IPS-NIHi7 (cell line): ENCODE measurements around the gene TIPIN.
A peak's percentile ranks its signal among the peaks of the same experiment; 100 is the strongest.
"Not testable (repeated sequence)": the region's sequence is repeated elsewhere in the genome, so short reads cannot be mapped to it uniquely, and the experiment has no call there.

ENCODE experiments used
- DNase-seq: peaks from one replicate; pipeline ENCODE4 v3.0.0; 2012; ENCODE audit warnings: mixed read lengths; ENCODE audit errors: extremely low spot score

The TIPIN gene, protein sequence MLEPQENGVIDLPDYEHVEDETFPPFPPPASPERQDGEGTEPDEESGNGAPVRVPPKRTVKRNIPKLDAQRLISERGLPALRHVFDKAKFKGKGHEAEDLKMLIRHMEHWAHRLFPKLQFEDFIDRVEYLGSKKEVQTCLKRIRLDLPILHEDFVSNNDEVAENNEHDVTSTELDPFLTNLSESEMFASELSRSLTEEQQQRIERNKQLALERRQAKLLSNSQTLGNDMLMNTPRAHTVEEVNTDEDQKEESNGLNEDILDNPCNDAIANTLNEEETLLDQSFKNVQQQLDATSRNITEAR

DNA sequence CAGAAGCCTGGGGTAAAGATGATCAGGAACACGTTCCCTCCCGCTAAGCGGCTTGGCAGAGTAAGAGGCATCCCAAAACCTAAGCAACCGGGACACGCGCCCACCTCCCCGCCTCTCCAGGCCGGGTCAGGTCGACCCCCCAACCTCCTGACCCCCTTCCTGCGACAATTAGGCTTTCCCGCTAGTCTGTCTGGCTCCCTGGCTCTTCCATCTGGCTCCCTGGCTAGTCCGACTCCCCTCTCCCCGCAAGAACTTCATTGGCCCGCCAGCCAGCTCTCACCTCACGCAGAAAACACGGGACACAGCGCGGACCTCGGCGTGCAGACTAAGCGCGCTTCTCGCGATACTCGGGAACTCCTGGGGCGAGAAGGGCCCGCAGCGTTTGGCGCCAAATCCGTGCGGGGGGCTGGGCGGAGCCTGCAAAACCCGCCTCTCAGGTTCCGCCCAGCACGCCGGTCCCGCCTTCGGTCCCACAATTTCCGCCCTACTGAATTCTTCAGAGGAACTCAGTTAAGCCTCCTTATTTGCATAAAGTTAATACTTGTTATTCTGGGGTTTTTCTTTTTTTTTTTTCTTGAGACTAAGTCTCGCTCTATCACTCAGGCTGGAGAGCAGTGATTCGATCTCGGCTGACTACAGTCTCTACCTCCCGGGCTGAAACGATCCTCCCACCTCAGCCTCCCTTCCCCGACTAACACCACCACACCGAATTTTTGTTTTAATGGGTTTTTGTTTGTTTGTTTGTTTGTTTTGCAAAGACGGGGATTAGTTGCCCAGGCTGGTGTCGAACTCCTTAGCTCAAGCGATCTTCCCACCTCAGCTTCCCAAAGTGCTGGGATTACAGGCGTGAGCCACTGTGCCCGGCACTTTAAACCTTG, at the start of gene TIPIN:
TSS of gene TIPIN (minus strand) at position 327 of the 878 bp plus-strand sequence. CDS start 3,738 bp downstream, outside the sequence.
- peak; percentile 96 for DNase-seq

DNA sequence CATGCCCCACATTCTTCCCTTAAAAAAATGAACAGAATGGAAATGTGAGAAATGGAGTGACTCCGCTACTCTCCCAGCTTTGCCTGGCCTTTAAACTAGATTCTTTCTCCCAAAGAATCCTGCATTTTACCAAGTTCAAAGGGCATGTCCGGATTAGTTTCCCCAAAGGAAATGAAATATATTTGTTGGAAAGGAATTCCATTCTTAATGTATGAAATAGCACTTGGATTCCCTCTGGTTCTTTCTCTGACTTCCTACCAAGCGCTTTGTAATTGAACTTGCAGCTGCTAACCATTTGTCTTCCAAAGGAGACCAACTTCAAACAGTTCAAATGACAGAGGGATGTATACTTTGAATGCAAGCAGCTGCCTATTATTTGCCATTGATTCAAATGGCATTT, 49.1 kb upstream of the TIPIN start:
- DNase-seq: no peak

DNA sequence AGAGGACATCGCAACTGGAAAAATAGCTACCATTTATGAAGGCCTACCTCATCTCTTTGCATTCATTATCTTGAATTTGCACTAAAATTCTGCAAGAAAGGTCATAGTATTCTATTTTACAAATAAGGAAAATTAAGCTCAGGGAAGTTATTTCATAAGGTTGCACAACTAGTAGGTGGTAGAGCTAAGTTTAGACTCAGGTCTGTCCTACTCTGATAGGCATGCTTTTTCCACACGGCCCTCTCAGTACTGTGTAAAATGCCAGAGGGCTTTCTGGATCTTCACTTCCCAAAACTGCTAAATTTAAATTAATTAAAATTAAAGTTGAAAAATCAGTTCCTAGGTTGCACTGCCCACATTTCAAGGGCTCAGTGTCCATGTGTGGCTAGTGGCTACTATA, 48.5 kb upstream of the TIPIN start:
- DNase-seq: no peak

GRCh38 chr15:66404532-66404931, 48.0 kb upstream of the TIPIN start:
- DNase-seq: peak; percentile 73

DNA sequence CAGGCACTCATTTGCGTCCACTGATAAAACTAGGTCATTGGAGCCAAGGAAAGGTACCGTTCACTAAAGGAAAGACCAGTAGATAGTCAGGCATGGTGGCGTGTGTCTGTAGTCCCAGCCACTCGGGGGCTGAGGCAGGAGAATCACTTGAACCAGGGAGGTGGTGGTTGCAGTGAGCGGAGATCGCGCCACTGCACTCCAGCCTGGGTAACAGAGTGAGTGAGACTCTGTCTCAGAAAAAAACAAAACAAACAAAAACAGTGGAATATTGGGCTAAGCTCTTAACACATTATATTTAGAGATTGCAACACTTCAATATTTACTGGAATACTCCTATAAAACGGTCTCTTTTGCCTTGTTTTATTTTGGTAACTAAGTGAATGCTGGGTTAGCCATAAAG, 47.6 kb upstream of the TIPIN start:
- DNase-seq: no peak

DNA sequence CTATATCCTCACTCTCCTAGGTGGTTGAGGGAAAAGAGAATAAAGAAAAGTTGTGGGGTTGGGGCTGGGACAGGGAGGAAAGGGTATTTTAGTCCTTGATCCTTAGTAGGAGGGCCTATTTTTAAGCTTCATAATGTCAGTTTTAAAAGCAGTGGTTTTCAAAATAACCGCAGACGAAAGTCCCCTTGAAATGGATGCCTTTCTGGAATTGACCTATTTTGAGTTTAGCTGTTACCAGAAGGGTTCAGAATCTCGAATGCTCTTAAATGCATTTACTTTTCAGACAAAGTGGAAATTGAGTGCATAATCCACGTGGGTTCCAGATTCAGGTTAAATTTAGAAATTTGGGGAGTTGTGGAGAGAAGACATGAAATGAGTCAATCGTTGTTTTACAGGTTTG, 46.8 kb upstream of the TIPIN start:
- no peak for DNase-seq

- DNase-seq: no peak
These were observed 46.3 kb upstream of the TIPIN start for GRCh38 chr15:66402761-66403284.

GRCh38 chr15:66401130-66402021, 44.9 kb upstream of the TIPIN start:
- DNase-seq: no peak

GRCh38 chr15:66400351-66400774, 43.9 kb upstream of the TIPIN start:
- no peak for DNase-seq

DNA sequence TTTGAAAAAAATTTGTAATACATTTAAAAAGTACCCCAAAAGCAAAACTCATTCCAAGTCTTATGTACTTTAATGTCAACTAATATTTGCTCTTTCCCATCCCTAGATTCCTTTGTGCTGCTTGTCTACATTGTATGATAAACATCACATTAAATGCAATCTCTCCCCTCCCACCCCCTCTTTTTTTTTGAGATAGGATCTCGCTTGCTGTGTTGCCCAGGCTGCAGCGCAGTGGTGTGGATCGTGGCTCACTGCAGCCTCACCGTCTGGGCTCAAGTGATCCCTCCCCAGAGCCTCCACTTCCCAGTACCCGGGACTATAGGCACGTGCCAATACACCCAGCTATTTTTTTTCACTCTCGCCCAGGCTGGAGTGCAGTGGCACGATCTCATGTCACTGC, 42.8 kb upstream of the TIPIN start:
- DNase-seq: no peak

DNA sequence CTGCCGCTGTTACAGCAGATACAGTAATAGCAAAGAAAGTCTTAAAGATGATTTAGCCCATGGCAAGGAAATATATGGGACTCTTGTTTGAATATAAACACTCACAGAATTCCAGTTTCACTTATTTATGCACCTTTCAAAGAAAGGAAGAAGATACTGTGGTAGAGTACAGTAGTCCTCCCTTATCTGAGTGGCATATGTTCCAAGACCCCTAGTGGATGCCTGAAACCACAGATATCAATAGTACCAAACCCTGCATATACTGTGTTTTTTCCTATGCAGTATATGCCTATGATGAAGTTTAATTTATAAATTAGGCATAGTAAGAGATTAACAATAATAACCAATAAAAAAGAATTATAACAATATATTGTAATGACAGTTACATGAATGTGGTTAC, 38.4 kb upstream of the TIPIN start:
- no peak for DNase-seq

DNA sequence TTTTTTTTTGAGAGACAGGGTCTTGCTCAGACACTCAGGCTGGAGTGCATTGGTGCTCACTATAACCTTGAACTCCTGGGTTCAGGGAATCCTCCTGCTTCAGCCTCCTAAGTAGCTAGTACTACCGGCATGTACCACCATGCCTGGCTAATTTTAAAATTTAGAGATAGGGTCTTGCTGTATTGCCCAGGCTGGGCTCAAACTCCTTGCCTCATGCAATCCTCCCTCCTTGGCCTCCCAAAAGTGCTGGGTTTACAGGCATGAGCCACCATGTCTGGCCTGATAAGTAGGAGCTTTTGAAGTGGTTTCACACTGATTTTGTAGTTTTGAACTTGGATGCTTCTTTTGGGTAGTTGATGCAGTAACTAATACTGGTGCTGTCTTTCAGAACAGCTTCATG, 38.0 kb upstream of the TIPIN start:
- DNase-seq: no peak

DNA sequence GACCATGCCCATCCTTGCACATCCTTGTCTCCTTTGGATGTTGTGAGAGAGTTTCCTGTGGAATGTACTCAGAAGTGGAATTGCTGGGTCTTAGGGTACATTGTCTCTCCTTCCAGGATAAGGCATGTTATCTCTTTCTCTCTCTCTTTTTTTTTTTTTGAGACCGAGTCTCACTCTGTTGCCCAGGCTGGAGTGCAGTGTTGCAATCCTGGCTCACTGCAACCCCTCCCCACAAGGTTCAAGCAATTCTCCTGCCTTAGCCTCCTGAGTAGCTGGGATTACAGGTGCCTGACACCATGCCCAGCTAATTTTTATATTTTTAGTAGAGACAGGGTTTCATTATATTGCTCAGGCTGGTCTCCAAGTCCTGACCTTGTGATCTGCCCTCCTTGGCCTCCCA, 36.6 kb upstream of the TIPIN start:
- not testable (repeated sequence) for DNase-seq

DNA sequence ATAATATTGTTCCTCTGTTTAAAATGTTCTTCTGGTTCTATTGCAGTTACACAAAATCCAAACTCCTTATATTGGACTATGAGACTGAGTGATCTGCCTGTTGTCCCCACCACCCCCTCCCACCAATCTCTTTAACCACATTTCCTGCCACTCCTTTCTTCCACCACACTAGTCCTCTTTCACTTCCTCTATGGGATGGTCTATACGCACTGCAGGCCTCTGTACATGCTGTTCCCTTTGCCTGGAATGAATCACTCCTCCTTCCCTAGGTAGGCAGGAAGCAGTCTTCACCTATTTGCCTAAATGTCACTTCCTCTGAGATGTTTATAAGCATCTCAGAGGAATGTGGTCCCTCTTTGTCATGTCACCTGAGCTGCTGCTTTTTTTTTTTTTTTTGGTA, 34.2 kb upstream of the TIPIN start:
- DNase-seq: no peak

DNA sequence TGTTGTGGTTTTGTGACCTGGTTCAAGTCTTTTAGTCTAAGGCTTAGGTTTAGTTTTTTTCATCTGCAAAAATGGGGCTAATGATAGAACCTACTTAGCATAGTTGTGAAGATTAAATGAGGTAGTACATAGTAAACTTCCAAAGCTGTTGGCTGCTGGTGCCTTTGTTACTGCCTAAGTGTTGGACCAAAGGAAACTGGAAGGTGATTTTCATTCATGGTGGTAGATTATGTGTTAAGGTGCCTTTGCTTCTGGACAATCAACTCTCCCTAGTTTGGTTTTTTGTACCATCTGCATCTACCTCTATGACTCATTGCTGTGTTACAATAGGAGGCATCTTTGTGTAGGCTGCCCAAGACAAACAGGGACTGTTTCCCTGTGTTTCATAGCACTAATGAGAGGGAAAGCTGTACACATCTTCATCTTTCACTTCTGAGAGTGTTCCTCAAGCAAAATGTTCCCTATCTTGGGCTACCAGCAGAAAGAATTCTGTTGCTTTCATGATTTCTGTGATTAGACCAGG, 33.4 kb upstream of the TIPIN start:
- no peak for DNase-seq

GRCh38 chr15:66389098-66389858, 32.8 kb upstream of the TIPIN start:
- no peak for DNase-seq

DNA sequence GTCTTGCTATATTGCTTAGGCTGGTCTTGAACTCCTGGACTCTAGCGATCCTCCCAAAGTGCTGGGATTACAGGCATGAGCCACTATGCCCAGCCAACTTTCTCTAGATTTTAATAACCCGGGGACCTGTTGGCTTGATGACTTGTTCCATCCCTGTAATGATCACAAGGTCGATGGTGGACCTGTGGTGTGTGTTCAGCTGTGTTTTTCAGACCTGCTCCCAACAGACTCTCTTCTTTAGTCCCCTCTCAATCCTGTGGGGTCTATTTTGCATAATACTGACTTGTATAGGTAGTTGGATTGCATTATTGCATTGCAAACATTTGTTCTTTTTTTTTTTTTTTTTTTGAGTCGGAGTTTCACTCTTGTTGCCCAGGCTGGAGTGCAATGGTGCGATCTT, 32.1 kb upstream of the TIPIN start:
- no peak for DNase-seq

DNA sequence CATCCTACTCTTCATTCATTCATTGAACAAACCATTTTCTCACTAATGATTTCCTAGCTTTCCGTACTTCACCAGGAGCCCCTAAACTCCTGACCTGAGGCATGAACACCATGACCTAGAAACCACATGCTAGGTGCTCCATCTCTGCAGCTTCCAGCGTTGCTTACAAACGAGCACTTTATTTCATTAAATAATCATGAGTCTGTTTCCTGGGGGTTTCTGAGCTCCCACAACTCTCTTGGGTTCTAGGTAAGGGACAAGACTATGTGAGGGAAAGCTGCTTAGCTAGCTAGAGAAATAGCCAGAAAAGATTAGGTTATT, 31.5 kb upstream of the TIPIN start:
- no peak for DNase-seq

DNA sequence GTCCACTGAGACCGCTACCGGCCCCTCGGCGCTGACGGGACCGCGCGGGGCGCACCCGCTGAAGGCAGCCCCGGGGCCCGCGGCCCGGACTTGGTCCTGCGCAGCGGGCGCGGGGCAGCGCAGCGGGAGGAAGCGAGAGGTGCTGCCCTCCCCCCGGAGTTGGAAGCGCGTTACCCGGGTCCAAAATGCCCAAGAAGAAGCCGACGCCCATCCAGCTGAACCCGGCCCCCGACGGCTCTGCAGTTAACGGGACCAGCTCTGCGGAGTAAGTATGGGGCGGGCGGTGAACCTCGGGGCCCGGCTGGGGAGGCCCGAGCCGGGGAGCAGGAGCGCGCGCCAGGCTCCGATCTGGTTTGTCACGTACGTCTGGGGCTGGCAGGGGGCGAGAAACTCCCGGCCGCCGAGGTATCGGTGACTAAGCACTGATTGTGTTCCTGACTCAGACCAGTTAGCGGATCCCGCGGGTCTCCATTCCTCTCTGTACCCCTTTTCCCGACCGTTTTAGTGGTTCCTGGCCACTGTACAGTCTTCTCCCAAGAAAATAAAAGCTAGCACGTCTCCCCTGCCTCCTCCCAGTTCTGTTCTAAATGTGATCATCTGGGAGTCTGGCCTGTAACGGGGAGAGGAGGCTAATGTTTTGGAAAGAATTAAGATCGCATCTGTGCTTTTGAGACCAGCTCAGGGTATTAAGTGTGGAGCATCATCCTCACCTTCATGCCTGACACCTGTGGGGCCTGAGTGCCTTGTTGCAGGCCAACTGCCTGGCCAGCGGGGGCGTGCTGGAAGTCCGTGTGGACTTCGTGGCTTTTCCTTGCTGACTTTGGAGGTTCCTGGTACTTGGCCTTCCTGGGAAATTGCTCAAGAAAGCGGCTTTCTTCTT, 30.9 kb upstream of the TIPIN start:
- DNase-seq: peak; percentile 64
